Karpas-422 (cell line): Measurements from ENCODE around the gene ROBO1. TPM values are rescaled to one million over a fixed set of nuclear protein-coding genes. Genes with fewer than 3 reads are reported as not detected.

Experiments
- DNase-seq: peaks from one replicate; pipeline ENCODE4 v3.0.0-alpha.2; 2015
- H2AFZ ChIP-seq: fragments of 200-600 bp; sonication (generic); 2 replicates; pipeline ENCODE4 v1.6.1; 2014; ENCODE audit warnings: antibody characterized with exemption, low read length, mixed read lengths
- H3K27ac ChIP-seq: fragments of 200-600 bp; sonication (generic); 2 replicates; pipeline ENCODE4 v1.5.1; 2014; ENCODE audit warnings: mild to moderate bottlenecking, low read length, moderate library complexity
- H3K27me3 ChIP-seq: fragments of 200-600 bp; sonication (generic); 2 replicates; pipeline ENCODE4 v1.6.1; 2014; ENCODE audit warnings: low read length, mixed read lengths
- H3K36me3 ChIP-seq: fragments of 200-600 bp; sonication (generic); 2 replicates; pipeline ENCODE4 v1.6.1; 2014; ENCODE audit warnings: low read length, mixed read lengths; ENCODE audit not compliant: insufficient read depth
- H3K4me1 ChIP-seq: fragments of 200-600 bp; sonication (generic); 2 replicates; pipeline ENCODE4 v1.6.1; 2014; ENCODE audit warnings: mild to moderate bottlenecking, low read length, mixed read lengths
- H3K4me2 ChIP-seq: fragments of 200-600 bp; sonication (generic); 2 replicates; pipeline ENCODE4 v1.6.1; 2014; ENCODE audit warnings: low read length, low read depth, mild to moderate bottlenecking; ENCODE audit not compliant: poor library complexity, severe bottlenecking
- H3K4me3 ChIP-seq: fragments of 200-600 bp; sonication (generic); 2 replicates; pipeline ENCODE4 v1.5.1; 2014; ENCODE audit warnings: mild to moderate bottlenecking, antibody characterized with exemption, low read length, mixed read lengths
- H3K79me2 ChIP-seq: fragments of 200-600 bp; sonication (generic); 2 replicates; pipeline ENCODE4 v1.6.1; 2014; ENCODE audit warnings: mild to moderate bottlenecking, low read length, mixed read lengths
- H3K9ac ChIP-seq: fragments of 200-600 bp; sonication (generic); 2 replicates; pipeline ENCODE4 v1.6.0; 2014; ENCODE audit warnings: low read length
- H3K9me2 ChIP-seq: fragments of 200-600 bp; sonication (generic), shearing (Covaris generic); replicated peaks from 2 replicates; pipeline ENCODE4 v1.6.0; 2014; ENCODE audit warnings: mild to moderate bottlenecking, low read length, moderate library complexity; ENCODE audit not compliant: insufficient read depth
- H3K9me3 ChIP-seq: fragments of 300-700, 200-600 bp; sonication (generic); 2 replicates; pipeline ENCODE4 v1.6.1; 2014; ENCODE audit warnings: low read length, mixed read lengths
- H4K20me1 ChIP-seq: fragments of 200-600 bp; sonication (generic); 2 replicates; pipeline ENCODE4 v1.6.1; 2014; ENCODE audit warnings: mild to moderate bottlenecking, antibody characterized with exemption, low read length, low read depth; ENCODE audit not compliant: insufficient read depth
- total RNA-seq: library from RNA; depleted of rRNA; stranded (reverse); fragments of >200 nt; shearing (Covaris generic); gene quantifications from 2 replicates; pipeline ENCODE4 v1.2.3, GENCODE V29; 2014; ENCODE audit warnings: low replicate concordance

Gene ROBO1
- total RNA-seq, 1 experiment from 2014 or later = not detected

DNA sequence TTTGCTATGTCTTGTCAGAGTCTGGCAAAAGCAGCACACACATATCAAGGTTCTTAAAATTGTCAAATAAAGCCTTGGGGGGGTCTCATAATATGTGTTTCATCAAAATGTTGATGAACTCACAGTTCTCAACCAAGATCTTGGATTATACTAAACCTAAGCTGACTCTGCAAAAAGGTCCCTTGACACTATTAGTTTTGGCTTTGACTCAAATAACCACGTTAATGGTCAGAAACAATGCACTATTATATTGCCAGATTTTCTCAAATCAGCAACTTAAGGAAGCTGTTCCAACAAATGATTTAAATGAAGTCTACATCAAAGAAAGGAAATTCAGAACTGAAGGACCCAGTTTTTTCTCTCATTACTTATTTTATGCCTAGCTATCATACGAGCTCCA, 1063.9 kb downstream of the ROBO1 start:
- DNase-seq = no peak
- H3K9ac ChIP-seq = no peak overlapping the region
- H2AFZ ChIP-seq = no peak overlapping the region
- H3K79me2 ChIP-seq = no peaks in the 10 kb centered on the region
- H3K27ac ChIP-seq = no peak overlapping the region
- H3K4me3 ChIP-seq = no peak overlapping the region
- no peaks in the 10 kb centered on the region for H3K9me3 ChIP-seq
- H3K4me2 ChIP-seq = no peak overlapping the region
- H3K27me3 ChIP-seq = no peaks in the 10 kb centered on the region; the same call in 1 of the 2 replicates
- no peaks in the 10 kb centered on the region for H3K4me1 ChIP-seq
- no peaks in the 10 kb centered on the region for H4K20me1 ChIP-seq
- H3K36me3 ChIP-seq = no peaks in the 10 kb centered on the region
- H3K9me2 ChIP-seq = no peaks in the 10 kb centered on the region

DNA sequence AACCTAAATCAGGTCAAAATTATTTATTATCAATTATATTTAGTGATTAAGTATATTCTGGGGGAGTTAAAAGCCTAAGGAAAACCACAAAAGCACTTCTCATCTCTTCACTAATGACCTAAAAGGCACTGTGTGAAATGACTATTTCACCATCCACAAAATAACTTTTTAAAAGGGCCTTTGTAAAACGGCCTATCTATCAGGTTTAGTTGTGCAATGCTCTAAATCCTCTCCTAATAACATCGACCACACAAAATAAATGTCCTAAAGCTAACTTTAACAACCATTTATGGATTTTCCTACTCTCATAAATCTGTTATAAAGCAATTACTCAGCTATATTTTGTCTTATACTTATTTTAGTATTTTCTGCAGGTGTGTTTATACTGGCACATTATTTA, 1066.3 kb downstream of the ROBO1 start:
- Histone ChIP-seq H3K79me2 (no peaks in the 10 kb centered on the region), H3K9ac (no peak overlapping the region), H3K9me2 (no peaks in the 10 kb centered on the region), H4K20me1 (no peaks in the 10 kb centered on the region), H2AFZ (no peak overlapping the region), H3K27ac (no peak overlapping the region), H3K36me3 (no peaks in the 10 kb centered on the region), H3K9me3 (no peaks in the 10 kb centered on the region), H3K4me1 (no peaks in the 10 kb centered on the region), H3K27me3 (no peaks in the 10 kb centered on the region; the same call in 1 of the 2 replicates), H3K4me2 (no peak overlapping the region), H3K4me3 (no peak overlapping the region)
- no peak for DNase-seq

DNA sequence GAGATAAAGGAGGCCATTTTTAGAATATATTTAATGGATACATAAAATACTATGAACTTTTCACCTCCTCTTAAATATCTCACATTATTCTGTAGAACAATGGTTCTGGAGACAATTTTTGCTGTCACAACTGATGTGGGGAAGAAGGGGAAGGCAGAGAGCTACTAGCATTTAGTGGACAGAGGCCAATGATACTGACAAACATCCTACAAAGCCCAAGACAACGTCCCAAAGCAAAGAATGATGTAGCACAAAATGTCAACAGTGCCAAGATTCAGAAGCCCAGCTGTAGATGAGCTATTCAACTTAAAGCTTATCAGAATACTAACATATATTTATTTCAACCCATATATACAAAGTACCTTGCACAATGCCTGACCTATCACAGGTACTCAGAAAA, 1069.4 kb downstream of the ROBO1 start:
- Histone ChIP-seq H3K9ac (no peak overlapping the region), H3K36me3 (no peaks in the 10 kb centered on the region)

DNA sequence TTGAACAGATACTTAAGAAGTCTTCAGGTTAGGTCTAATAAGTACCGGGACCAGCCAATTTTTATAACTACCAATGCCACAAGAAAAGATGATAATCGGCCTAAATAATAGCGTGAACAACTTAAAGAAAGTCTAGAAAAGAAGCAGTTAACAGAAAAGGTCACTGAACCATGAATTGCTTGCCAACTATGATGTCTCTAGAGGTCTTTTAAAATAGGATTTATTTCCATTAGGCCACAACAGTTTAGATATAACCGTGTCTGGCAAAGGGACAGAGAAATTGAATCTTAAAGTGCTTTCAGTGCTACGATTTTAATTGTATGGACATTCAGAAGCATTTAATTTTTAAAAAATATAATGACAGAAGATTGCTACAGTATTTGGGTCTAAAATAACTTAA, 1070.4 kb downstream of the ROBO1 start:
- no peaks in the 10 kb centered on the region for H3K36me3 ChIP-seq
- no peaks in the 10 kb centered on the region for H4K20me1 ChIP-seq
- H3K9me2 ChIP-seq = no peaks in the 10 kb centered on the region
- H3K4me2 ChIP-seq = no peak overlapping the region
- no peaks in the 10 kb centered on the region for H3K79me2 ChIP-seq
- H3K4me1 ChIP-seq = no peaks in the 10 kb centered on the region
- H3K27ac ChIP-seq = no peak overlapping the region
- no peak overlapping the region for H3K9ac ChIP-seq
- H2AFZ ChIP-seq = no peak overlapping the region
- no peaks in the 10 kb centered on the region for H3K9me3 ChIP-seq
- H3K4me3 ChIP-seq = no peak overlapping the region
- H3K27me3 ChIP-seq = no peaks in the 10 kb centered on the region
- DNase-seq = no peak

More for the DNA sequence above, 1069.4 kb downstream of the ROBO1 start:
- no peak overlapping the region for H3K4me3 ChIP-seq
- no peaks in the 10 kb centered on the region for H4K20me1 ChIP-seq
- H3K4me1 ChIP-seq = no peaks in the 10 kb centered on the region
- H3K27me3 ChIP-seq = no peaks in the 10 kb centered on the region
- no peak overlapping the region for H3K27ac ChIP-seq
- no peaks in the 10 kb centered on the region for H3K79me2 ChIP-seq
- H3K9me2 ChIP-seq = no peaks in the 10 kb centered on the region
- H2AFZ ChIP-seq = no peak overlapping the region
- H3K9me3 ChIP-seq = no peaks in the 10 kb centered on the region
- no peak for DNase-seq
- H3K4me2 ChIP-seq = no peak overlapping the region

DNA sequence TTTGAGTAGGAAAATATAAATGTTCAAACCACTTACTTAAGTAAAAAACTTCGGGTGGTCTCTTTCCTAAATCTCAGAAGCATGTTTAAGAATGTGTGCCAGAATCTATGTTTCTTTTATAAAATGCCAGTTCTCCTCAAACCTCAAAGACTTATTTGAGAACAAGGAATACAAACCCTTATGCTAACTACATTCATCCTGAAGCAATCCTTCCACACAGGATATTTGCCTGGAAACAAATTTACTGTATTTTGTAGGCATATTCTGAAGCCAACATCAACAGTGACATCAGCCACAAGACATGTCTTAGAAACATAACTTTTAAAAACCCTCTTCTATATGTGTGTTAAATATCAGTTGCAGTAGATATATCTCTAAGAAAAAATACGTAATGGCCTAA, 1077.0 kb downstream of the ROBO1 start:
- no peak overlapping the region for H3K4me2 ChIP-seq
- H3K9me3 ChIP-seq = no peaks in the 10 kb centered on the region
- no peaks in the 10 kb centered on the region for H3K27me3 ChIP-seq
- H4K20me1 ChIP-seq = no peaks in the 10 kb centered on the region
- no peaks in the 10 kb centered on the region for H3K79me2 ChIP-seq
- no peak overlapping the region for H3K27ac ChIP-seq
- DNase-seq = no peak
- no peak overlapping the region for H2AFZ ChIP-seq
- H3K4me1 ChIP-seq = no peaks in the 10 kb centered on the region
- H3K9ac ChIP-seq = no peak overlapping the region
- no peak overlapping the region for H3K4me3 ChIP-seq
- no peaks in the 10 kb centered on the region for H3K9me2 ChIP-seq
- no peaks in the 10 kb centered on the region for H3K36me3 ChIP-seq

DNA sequence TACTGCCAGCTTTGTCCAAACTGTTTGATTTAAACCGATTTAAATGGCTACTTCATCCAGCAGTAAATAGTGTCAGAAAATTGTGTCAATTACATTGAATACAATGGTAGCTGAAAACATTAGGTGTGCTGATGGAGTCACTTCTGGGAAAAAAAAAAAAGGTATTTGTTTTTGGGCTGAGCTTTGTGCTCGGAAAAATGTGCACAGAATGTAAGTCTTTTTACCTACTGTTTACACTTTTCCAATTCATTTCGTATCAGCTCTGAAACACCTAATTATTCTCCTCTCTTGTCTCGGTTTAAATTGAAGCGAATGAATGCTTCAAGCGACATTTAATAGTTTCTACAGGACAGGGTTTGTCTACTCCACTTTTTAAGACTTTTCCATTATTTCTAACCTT, 1078.4 kb downstream of the ROBO1 start:
- Histone ChIP-seq H3K4me3 (no peak overlapping the region), H3K4me1 (no peaks in the 10 kb centered on the region), H3K79me2 (no peaks in the 10 kb centered on the region), H2AFZ (no peak overlapping the region), H3K9me3 (no peaks in the 10 kb centered on the region), H3K4me2 (no peak overlapping the region), H3K27ac (no peak overlapping the region), H3K36me3 (no peaks in the 10 kb centered on the region), H3K9ac (no peak overlapping the region), H3K27me3 (no peaks in the 10 kb centered on the region), H4K20me1 (no peaks in the 10 kb centered on the region), H3K9me2 (no peaks in the 10 kb centered on the region)
- no peak for DNase-seq

DNA sequence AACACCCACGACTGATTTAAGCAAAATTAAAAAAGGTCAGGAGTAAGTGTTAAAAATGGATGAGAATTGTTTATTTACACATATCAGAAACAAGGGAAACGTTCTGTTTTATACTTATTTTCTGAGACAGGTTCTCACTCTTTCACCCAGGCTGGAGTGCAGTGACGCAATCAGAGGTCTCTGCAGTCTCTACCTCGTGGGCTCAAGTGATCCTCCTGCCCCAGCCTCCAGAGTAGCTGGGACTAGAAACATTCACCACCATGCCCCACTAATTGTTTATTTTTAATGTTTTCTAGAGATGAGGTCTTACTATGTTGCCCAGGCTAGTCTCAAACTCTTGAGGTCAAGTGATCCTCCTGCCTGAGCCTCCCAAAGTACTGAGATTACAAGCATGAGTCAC, 1080.3 kb downstream of the ROBO1 start:
- no peak for DNase-seq
- Histone ChIP-seq H3K4me2 (no peak overlapping the region), H4K20me1 (no peaks in the 10 kb centered on the region), H3K27me3 (no peaks in the 10 kb centered on the region), H3K4me3 (no peak overlapping the region), H3K27ac (no peak overlapping the region), H2AFZ (no peak overlapping the region), H3K4me1 (no peaks in the 10 kb centered on the region), H3K9me2 (no peaks in the 10 kb centered on the region), H3K36me3 (no peaks in the 10 kb centered on the region), H3K9ac (no peak overlapping the region), H3K9me3 (no peaks in the 10 kb centered on the region), H3K79me2 (no peaks in the 10 kb centered on the region)

DNA sequence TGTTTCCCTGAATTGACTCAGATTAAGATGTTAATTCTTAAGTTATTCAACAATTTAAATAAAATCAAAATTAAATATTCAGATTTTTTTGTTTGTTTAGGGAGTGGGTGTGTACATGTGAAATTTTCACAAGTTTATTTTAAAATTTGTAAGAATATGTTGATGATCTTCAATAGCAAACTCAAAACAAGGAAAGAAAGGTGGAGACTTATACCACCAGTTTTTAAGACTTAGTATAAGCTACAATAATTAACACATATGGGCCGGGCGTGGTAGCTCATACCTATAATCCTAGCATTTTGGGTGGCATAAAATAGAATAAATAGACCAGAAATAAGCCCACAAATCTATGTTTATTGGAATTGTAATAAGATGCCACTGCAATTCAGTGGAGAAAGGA, 1084.5 kb downstream of the ROBO1 start:
- Histone ChIP-seq H3K4me2 (no peak overlapping the region), H3K9me3 (no peaks in the 10 kb centered on the region), H3K36me3 (no peaks in the 10 kb centered on the region), H3K27ac (no peak overlapping the region), H3K27me3 (no peaks in the 10 kb centered on the region), H4K20me1 (no peaks in the 10 kb centered on the region), H3K4me3 (no peak overlapping the region), H3K9ac (no peak overlapping the region), H3K79me2 (no peaks in the 10 kb centered on the region), H2AFZ (no peak overlapping the region), H3K9me2 (no peaks in the 10 kb centered on the region), H3K4me1 (no peaks in the 10 kb centered on the region)
- DNase-seq = no peak
